SW480 (cell line): ENCODE measurements around the gene GOT1.

ENCODE experiments used
- DNase-seq: peaks from one replicate; pipeline ENCODE4 v3.0.0-alpha.2; 2016; ENCODE audit warnings: low spot score

Gene GOT1

DNA sequence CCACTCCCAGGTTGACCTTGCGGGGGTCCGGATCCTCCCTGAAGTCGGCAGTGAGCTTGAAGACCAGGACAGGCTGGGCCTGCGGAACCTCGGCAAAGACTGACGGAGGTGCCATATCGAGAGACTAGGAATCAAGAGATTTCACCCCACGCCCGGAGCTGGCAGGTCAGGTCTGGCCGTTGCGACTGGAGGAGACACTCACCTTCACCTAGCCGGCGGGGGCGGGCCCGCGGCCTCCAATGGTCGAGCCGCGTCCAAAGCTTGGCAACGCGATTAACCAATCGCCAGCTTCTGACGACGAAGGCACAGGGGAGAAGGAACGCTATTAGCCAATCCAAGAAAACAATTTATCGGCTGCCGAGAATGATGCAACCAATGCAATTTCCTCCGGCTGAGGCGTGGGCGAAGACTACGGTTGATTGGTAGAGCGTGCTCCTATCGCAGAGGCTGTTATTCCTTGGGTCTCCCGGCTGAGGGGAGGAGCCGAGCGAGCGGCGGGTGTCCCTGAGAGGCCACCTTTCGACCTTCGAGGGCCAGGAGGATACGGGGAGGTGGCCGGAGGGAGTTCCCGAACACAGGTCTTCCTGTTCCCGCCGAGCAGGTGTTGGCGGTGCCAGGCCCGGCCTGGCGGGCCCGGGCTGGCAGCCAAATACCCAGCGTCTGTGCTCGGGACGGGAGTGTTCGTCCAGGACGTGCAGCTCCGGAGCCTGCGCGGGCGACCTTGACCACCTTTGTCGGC, at the start of gene GOT1:
GOT1 (minus strand) TSS at position 174 of the 739 bp plus-strand sequence; CDS start at position 115, 59 bp downstream.
- peak; percentile 99 for DNase-seq

DNA sequence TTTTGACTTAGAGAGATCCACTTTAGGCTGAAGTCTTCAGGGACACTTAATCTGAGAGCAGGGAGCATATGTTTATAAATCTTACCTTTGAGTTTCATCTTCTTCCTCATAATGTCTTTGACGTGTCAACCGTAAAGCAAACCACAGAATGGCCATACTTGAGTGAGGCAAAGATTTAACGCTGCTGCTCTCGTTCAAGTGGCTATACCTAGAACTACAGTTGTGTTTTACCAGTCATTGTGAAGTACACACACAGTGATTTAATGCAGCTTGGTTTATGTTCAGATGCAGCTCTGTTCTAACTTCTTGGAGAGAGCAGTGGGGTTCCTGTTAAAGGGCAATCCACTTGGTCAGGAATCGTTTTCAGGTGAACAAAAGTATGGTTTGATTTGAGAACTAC, 39.9 kb upstream of the GOT1 start:
- DNase-seq = no peak

DNA sequence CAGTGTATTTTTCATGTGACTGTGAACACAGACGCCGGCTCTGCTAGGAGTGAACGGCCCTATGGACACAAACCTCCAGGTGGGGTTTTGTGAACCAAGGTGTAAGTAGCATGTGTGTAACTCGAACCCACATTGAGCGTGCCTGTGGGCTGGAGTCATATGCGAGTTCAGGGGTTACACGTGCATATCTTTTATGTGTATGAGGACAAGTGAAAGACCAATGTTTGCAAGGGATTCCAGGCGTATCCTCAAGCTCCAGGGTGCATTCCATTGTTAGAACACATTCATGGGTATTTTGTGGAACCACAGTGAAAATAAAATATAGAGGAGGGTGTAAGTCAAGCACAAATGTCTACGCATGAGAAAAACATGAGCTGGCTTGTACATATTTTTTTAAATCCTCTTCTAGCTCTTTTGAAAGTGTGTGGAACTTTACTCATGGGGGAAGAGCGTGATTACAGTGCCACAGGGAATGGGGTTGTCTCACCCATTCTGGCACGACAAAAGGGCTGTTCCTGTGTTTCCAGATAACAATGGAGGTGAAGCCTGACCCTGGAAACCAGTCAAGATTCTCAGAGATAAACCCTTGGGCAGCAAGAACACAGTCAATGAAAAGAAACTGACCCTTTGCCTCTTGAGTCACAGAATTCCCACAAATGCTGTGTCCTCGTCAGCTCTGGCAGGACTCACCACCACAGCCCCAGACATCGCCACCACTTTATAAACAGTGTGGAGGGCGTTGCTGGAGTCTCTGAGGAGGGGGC, 37.0 kb upstream of the GOT1 start:
- no peak for DNase-seq

DNA sequence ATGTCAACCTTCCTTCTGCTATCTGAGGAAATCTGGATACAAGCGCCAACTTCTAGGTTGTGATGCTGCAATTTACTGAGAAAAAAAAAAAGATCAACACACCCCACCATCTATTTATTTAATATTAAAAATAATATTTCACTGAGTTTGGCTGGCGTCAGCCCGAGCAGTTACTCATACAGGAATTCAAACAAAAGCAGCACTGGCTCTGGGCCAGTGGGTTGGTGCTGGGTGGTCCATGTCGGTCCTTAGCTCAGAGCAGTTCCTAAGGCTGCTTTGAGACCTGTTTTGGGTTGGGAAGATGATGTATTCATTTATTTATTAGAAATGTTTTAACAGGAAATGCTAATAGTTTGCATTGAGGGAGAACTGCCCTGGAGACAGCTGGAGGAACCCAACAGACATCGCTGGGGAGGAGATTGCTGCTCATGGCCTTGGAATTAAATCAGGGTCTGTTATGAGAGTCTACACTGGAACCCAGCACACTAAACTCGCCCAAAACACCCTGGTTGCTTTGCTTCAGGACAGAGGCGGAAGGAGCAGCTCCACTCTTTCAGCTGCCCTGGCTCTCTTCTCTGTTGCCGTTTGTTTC, 36.3 kb upstream of the GOT1 start:
- DNase-seq = no peak

DNA sequence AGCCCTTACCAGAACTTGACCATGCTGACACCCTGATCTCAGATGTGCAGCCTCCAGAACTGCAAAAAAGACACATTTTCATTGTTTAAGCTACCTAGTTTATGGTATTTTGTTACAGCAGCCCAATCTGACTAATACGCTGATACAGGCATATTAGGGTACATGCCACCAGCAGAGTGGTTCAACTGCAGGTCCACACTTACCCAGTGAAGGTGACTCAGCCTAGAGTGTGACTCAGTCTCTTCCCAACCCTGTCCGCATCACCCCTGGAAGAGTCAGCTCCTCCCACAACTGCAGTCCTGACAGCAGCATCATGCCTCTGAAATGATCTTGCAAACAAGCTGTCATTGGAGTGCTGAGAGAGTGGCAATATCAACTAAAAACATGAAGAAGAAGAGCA, 30.8 kb upstream of the GOT1 start:
- peak; percentile 9 for DNase-seq

DNA sequence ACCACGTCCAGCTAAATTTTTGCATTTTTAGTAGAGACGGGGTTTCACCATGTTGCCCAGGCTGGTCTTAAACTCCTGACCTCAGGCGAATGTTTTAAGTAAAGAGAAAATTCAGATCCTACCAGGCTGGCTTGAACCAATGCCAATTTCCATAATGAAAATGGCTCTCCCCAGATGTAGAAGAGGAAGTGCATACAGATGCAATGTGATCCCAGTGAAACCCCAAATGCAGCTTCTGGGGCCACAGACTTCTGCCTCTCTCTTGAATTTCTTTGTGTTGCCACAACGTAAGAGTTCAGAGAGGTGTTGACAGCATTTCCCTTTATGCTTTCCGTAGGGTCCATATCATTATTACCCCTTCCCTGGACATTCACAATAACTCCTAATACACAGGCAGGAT, 29.6 kb upstream of the GOT1 start:
- no peak for DNase-seq

DNA sequence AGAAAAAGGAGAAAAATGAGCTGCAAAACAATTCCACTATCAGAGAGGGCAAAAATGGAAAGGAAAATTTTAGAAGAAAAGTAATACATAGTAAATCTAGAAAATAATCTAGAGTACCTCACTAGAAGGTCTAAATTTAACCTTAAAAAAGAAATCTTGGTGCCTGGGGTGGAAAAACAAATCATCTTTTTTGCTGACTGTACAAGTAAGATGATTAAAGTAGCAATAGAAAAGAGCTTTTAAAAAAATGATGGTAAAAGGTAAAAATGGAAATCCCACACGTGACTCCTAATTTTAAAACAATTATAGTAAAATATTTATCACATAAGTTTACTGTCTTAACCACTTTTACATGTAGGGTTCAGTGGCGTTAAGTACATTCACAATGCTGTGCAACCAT, 28.8 kb upstream of the GOT1 start:
- DNase-seq = no peak

DNA sequence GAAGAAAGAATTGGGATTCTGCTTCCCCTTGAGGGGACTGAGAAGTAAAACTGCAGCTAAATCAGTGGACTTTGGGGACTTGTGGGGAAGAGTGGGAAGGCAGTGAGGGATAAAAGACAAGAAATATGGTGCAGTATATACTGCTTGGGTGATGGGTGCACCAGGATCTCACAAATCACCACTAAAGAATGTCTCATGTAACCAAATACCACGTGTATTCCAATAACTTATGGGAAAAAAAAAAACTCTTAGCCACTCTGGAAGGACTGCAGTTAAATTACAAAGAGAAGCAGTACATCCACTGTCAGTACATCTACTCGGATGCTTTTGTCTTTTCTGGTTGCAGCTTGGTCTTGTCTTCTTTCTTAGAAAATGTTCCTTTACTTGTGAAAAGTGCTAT, 27.4 kb upstream of the GOT1 start:
- no peak for DNase-seq

DNA sequence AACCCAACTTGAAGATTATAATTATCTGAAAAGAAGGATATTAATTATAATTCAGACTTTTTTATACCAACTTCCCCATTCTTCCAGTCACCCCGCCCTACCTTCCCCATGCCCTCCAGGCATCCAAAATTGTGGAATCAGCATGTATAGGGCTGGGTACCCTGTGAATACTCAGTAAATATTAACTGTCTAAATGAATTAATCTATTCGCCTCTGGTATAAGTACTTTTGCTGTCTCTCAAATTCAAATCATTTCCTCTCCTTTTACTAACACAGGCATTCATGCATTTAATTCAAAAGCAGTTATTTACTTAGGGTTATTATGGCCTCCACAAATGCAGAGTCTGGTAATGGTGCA, 26.5 kb upstream of the GOT1 start:
- no peak for DNase-seq

DNA sequence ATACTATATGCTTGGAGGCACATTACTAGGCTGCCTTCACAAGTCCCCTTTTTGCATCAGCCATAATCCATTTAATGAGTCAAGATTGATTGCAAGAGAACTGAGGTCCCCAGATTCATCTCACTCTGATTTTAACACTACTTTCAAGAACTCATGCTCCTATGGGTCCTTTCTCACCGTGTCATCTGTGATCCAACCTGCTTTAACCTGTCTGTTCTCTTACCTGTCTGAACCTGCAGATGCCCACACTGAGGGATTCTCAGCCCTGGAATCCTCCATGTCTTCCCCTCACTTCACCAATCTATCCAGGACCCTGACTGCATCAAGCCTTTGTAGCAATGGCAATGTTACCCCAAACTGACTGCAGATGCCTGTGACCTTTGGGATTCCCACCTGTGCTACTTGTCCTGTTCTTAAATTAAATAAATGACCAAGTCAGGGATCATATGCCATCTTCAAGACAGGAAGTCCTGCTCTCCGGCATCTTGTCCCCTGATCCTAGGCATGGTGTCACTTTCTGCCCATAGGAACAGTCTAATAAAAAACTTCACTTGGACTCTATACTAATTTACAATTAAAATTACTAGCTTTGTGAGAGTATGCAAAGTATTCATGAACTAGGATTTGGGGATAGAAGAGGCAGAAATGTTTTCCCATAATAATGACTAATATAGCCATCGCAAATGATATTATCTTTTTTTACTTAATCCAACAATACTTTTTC, 25.9 kb upstream of the GOT1 start:
- no peak for DNase-seq

DNA sequence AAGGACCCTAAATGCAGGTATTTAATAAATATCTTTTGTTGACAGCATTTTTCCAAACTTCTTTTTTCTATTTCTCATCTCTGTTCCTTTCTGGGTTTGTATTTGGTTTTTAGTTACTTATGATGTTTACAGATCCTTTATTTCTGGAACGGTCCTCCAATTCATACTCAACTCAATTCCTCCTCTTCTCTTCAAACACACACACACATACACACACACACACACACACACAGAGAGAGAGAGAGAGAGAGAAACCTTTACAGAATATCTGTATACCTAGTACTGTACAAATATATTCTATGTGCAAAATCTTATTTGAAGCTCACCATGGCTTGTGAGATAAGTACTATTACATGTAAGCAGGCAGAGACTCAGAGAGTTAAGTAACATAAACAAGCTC, 21.6 kb upstream of the GOT1 start:
- DNase-seq = no peak

DNA sequence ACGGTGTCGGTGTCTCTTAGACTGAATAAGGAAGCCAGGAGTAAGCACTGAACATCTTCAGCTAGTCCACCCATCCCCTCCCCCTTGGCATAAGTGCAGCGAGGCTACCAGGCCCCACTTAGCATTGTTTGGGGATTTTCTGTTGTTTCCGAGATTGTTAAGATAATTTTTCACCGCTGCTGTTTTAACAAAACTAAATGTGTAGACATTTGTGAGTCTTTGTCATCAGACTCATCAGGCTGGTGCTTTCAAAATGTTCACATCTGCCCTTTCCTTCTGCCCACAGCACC, 21.0 kb upstream of the GOT1 start:
- DNase-seq = no peak

DNA sequence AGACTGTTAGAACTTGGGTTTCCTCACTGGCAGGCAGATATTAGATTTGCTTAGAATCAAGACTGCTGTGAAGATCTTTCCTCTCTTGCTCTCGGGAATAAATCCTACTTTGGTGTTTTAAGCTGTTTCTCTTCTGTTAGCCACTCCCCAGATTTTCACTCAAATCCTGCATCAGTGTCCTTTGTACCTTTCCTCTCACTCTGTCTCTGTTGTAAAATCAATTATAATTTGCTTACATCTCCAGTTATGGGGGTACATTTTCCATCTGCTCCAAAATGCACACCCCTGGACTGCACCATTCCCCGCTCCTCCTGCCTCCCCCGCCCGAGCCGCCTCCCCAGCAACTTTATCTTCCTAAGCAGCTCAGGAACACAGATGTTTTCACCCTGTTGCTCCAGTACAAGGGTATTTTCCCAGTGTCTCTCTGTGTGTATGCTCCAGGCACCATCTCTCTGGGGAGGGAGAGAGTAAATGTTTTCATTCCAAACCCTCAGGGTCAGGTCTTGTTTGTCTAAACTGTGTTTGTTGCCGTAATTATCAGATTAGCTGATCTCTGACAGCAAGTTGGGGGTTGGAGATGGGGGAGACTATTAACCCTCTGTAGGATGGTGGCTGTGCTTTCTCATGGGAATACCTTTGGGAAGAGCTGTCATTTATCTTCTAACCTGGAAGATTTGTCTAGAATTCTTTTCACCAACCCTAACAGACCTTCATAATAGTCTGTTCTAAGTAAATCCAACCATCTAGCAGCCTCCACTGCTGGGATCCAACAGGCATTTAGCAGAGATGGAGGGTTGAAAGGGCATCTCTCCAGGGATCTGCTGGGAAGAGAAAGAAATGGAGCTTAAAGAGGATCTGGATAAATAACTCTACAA, 20.4 kb upstream of the GOT1 start:
- DNase-seq = no peak

DNA sequence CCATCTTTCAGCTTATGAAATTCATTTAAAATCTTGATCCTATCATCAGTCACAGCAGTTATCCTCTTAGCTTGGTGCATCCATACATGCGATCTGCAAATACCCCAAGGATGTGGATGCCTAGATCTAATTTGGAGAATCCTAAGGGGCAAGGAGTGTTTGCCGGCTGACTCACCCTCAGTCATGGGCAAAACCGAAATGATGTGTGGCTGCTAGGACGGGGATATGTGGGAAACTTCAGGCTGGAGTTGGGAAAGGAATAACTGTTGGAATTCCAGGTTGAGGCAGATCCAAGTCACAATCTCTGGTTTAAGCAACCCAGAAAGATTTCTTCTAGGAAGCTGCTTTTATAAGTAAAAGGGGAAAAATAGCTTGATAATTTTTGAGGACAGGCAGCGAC, 19.7 kb upstream of the GOT1 start:
- no peak for DNase-seq

DNA sequence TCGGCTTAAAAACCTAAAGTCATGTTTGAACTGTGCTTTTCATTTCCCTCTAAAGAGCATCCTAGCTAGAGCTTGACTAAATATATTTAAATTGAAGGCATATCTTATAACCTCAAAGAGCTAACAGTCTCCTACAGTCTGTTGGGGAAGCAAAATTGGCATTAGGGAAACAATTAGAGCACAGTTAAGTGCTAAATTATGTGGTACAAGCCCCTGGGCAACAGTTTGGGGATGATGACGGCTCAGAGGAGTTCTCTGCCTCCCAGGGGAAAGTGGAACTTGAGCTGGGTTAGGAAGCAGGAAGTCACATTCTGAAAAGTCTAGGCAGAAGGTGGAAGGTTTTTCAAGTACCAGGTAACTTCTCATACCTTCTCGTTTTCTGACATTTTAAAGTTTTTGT, 18.6 kb upstream of the GOT1 start:
- DNase-seq = no peak

DNA sequence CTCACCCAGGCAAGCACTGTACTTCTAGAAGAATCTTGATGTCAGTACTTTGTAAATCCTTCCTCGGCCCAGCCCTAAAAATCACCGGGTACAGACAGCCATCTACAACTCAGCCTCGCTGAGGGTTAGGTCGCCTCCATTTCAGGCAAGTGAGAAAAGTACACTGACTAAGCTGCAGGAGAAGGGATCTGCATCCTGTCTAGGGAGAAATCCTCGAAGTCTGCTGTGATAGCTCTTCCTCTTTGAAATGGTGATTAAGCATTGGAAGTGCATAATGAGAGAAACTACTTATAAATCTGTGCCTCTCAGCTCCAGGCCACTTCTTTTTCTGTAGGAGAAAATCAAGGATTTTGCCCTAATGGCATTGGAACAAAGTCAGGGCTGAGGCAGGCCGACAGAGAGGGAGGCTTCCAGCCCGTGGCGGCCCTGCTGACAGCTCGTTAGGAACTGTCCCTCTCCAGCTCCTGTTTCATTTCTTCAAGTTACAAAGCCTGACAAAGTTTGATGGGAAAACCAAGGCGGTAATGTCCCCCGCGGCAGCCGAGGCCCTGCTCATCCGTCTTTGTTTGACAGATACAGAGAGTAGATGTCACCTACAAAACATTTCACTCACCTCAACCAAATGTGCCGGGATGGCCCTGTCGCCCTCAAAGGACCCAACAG, 14.1 kb upstream of the GOT1 start:
- DNase-seq = no peak

DNA sequence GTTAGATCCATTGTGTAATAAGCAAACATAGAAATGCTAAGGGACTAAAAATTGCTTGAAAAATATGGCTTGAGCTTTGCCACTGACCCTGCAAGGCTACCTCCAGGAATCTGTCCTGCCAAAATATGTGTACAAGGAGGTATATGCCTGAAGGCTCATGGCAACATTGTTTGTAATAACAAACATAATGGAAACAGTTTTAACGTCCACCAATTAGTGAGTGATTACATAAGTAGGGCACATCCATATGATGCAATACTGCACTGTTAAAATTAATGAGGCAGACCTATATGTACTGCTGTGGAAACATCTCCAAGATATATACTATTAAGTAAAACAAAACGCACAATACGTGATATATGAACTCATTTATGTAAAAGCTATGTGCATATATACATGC, 13.1 kb upstream of the GOT1 start:
- DNase-seq = no peak

DNA sequence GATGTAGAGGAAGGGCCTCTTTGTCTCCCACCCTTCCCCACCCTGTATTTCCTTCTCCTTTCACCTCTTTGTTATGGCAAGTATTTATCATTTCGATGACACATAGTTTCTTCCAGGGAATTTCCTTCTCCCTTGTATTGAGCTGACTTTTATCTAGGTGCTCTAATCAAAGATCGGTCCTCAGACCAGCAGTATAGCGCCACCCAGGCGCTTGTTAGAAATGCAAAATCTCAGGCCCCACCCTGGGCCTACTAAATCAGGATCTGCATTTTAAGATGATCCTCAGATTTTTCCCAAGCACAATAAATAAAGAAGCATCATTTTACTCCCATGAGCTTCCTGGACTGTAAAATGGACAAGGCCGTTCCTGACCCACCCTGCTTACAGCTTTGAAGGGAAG, 12.0 kb upstream of the GOT1 start:
- DNase-seq = no peak

DNA sequence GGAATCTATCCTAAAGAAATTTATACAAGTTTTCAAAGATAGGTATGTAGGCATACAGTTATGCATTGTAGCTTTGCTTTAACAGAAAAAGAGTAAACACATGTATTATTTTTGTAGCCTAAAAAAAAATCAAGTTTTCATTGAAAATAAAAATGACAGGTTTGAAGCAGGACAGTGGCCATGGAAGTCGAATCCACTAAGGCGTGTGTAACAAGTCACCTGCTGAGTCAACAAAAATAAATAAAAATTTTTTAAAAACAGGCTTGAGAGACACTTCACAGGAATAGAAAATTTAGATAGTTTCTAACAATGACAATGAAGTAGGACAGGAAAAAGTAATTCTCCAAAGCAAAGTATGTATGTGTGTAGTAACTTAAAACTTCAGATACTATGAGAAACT, 8.5 kb upstream of the GOT1 start:
- no peak for DNase-seq

DNA sequence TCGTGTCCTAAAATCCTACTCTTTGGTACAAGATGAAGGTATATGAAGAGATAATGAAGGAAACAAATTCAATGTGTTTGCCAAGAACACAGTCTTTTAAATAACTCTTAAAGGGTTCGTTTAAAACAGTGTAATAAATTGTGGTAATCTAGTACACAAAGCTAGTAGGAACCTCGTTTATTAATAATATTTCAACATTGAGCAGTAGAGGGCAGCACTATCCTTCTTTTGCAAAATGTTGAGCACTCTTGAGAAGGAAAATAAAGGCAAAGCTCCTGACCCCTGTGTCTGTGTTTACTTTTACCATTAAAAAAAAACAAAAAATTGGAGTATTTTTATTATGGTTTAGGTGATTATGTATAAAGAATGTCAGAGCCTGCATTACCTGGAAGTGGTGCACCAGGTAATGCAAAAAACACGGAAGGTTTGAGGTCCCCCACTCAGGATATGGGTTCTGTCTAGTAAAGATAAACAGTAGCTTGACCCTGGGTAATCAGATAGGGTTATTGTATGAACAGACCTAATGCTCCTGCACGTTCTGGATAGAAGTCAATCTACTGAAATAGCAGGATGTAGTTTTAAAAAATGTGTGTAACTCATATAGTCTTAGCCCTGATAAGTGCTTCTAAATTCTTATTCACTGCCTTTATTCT, 5.7 kb upstream of the GOT1 start:
- DNase-seq = peak; percentile 57
